PFSK-1 (cell line): ENCODE measurements around the gene PYROXD2.

Experiments
- POLR2AphosphoS5 ChIP-seq: IDR thresholded peaks from 2 replicates; pipeline ENCODE4 v1.6.1; 2012; ENCODE audit warnings: low read depth, mild to moderate bottlenecking, control low read depth, low read length, moderate library complexity
- REST ChIP-seq, 2 experiments: IDR thresholded peaks; 2 replicates each; pipeline versions ENCODE4 v1.6.1 to v1.8.0; 2011 to 2012; ENCODE audit warnings: low read depth in 2 of 2, low read length in 2 of 2, control low read depth in 1 of 2, inconsistent platforms in 1 of 2, mild to moderate bottlenecking in 1 of 2, moderate library complexity in 1 of 2; ENCODE audit not compliant: insufficient read depth in 1 of 2
- SIN3A ChIP-seq: IDR thresholded peaks from 2 replicates; pipeline ENCODE4 v1.6.1; 2012; ENCODE audit warnings: mild to moderate bottlenecking, low read length, moderate library complexity, borderline replicate concordance; ENCODE audit not compliant: insufficient read depth
- TAF1 ChIP-seq: IDR thresholded peaks from 2 replicates; pipeline ENCODE4 v1.6.1; 2012; ENCODE audit warnings: low read length, control low read depth, borderline replicate concordance; ENCODE audit not compliant: insufficient read depth

- no peak for TF ChIP-seq TAF1
- TF ChIP-seq SIN3A, result no peak
- TF ChIP-seq POLR2AphosphoS5, result no peak
- TF ChIP-seq REST (IDR thresholded peaks at IDR 0.05; ENCODE audit: insufficient read depth in 1 of 2, low read depth in 2 of 2, low read length in 2 of 2), result no peak
Measured at GRCh38 chr10:98383869-98384268, 31.1 kb downstream of the PYROXD2 start.
